ENCODE data around the gene EPB41L1.

DNA sequence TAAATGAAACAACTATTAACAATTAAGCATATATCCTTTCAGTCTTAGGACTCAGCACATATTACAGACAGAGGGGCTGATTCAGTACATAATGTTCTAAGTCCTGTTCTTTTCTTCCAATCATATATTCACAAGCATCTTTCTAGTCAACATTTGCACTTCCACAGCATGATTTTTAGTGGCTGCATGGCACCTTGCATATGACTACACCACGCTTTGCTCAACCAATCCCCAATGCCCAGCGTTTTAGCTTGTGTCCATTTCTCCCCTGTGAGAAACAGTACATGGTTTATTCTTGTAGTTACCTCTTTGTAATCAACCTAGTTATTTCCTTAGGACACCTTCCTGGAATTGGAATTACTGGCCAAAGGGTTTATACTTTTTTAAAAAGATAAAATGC is 115.0 kb downstream of the EPB41L1 start:
- TF ChIP-seq, protein P1, sequence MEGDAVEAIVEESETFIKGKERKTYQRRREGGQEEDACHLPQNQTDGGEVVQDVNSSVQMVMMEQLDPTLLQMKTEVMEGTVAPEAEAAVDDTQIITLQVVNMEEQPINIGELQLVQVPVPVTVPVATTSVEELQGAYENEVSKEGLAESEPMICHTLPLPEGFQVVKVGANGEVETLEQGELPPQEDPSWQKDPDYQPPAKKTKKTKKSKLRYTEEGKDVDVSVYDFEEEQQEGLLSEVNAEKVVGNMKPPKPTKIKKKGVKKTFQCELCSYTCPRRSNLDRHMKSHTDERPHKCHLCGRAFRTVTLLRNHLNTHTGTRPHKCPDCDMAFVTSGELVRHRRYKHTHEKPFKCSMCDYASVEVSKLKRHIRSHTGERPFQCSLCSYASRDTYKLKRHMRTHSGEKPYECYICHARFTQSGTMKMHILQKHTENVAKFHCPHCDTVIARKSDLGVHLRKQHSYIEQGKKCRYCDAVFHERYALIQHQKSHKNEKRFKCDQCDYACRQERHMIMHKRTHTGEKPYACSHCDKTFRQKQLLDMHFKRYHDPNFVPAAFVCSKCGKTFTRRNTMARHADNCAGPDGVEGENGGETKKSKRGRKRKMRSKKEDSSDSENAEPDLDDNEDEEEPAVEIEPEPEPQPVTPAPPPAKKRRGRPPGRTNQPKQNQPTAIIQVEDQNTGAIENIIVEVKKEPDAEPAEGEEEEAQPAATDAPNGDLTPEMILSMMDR (IDR thresholded peaks at IDR 0.05) = no peak
- TF ChIP-seq POLR2AphosphoS5 (IDR thresholded peaks at IDR 0.05; ENCODE audit: insufficient read depth in 1 of 2, low read depth in 1 of 2) = no peak

All from vagina (tissue), 2 donors.